Psoas muscle (tissue), 8 donors: ENCODE measurements around the gene DNAI7. TPM values are rescaled to one million over a fixed set of nuclear protein-coding genes. Genes with fewer than 3 reads are reported as not detected.

Experiments
- ATAC-seq, 4 donors: fragments of 200-7000 bp; cut with Tn5 transposase; one replicate each; pipeline ENCODE4 v1.9.1; 2020; ENCODE audit warnings: moderate library complexity in 3 of 4, mild to moderate bottlenecking in 2 of 4
- DNase-seq, 2 donors: peaks; one replicate each; pipeline ENCODE4 v3.0.0-alpha.2; 2020
- H3K27ac ChIP-seq: fragments of 200-600 bp; one replicate; pipeline ENCODE4 v1.8.0; 2022
- H3K27me3 ChIP-seq, 3 donors: fragments of 200-600 bp in 1 of 3; one replicate each; pipeline versions ENCODE4 v1.6.1 to v1.8.0; 2013 to 2022; ENCODE audit warnings: low read length in 2 of 3, mild to moderate bottlenecking in 2 of 3, moderate library complexity in 1 of 3; ENCODE audit not compliant: insufficient read depth in 3 of 3
- H3K36me3 ChIP-seq, 2 donors: fragments of 200-600 bp in 1 of 2; one replicate each; pipeline versions ENCODE4 v1.6.1 to v1.8.0; 2013 to 2022; ENCODE audit warnings: low read depth in 1 of 2, mild to moderate bottlenecking in 1 of 2, moderate library complexity in 1 of 2; ENCODE audit not compliant: insufficient read depth in 1 of 2
- H3K4me1 ChIP-seq: fragments of 200-600 bp; one replicate; pipeline ENCODE4 v1.8.0; 2022
- H3K4me3 ChIP-seq: fragments of 200-600 bp; one replicate; pipeline ENCODE4 v1.8.0; 2022; ENCODE audit warnings: mild to moderate bottlenecking
- H3K9me3 ChIP-seq: fragments of 200-600 bp; one replicate; pipeline ENCODE4 v1.8.0; 2022
- WGBS, 3 donors: extraction: QIAGEN DNeasy Blood & Tissue Kit; methylation state at CpG; one replicate each; pipeline versions ENCODE4 v1.1.6 to v1.1.7; 2013; 5-methylcytosine and 5-hydroxymethylcytosine counted together
- intact Hi-C, 2 donors: fragments of 100-400 bp; cut with DNase I; formaldehyde crosslinking; loops; one replicate each; pipeline versions ENCODE4 v1.11.0 to v1.14.2; 2022
- polyA plus RNA-seq, 3 donors: library from polyadenylated mRNA; stranded (reverse); fragments of 200-250 nt; gene quantifications; one replicate each; pipeline ENCODE4 v1.2.3, GENCODE V29; 2013
- total RNA-seq, 4 donors: library from RNA; stranded (reverse); fragmentation: NEBNext Ultra II Directional in 2 of 4; extraction: Animal tissue kit (Norgen Biotek cat#: 25700) in 2 of 4; gene quantifications; one replicate each; pipeline versions ENCODE4 v1.2.1 to v1.2.4, GENCODE V29; 2021 to 2023
- TF ChIP-seq, protein P1 (sequence below): fragments of 200-600 bp; IDR thresholded peaks from one replicate; pipeline ENCODE4 v1.8.0; 2022; ENCODE audit warnings: antibody characterized with exemption
- donor health status: healthy with polysubstance abuse.
- donor health status: DM: no; HTN: no; CAD: no; lungs with moderate emphysema.
- donor health status: Bipolar disorder and iron deficiency.
- donor health status: healthy.
- donor health status: DM: yes; HTN: yes; CAD: no.
- donor health status: DM: no; HTN: no; CAD: no.
- donor health status: DM: no; HTN: no; CAD: no.
- donor health status: DM: yes; HTN: yes; CAD: no.

The DNAI7 gene
- total and polyA plus RNA-seq, 7 donors, result 0.06 to 0.74 (median 0.26) TPM; not detected in 2

DNA sequence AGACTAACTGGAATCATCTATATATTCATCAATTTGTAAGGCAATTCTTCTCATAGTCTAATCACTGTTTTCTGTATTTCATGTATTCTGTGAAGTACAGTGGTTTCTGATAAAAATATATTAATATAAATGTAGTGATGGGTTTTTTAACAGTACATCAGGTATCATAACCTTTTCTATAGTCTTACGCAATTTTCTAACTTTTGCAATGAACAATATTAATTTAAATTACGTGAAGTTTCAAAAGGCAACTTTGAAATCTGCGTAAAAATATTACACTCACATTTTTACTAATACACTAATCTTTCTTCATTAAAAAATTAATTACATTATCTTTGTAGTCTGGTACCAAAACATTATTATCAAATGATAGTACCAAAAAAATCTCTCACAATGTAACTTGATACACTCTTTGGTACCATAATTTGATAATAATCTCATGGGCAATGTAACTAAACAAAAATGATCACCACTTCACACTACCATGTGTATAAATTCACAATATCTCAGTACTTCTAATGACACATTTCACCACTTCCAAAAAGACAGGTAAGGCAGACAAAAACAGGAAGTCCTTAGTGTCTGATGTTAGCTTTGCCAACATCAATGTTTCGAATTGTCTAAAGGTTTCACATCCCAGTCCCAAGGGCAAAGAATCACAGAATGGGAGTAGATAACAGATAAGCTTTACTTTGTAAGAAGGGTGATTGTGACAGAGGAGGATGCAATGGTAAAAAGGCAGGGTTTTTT lies 8.7 kb downstream of the DNAI7 start:
- Histone ChIP-seq H3K9me3 (no peaks in the 10 kb centered on the region), H3K4me1 (no peaks in the 10 kb centered on the region), H3K27ac (no peak overlapping the region), H3K36me3 (no peaks in the 10 kb centered on the region), H3K27me3 (no peaks in the 10 kb centered on the region), H3K4me3 (no peak overlapping the region)
- DNase-seq, result no peak
- ATAC-seq, result no peak
- 69 to 95% (median 91%) methylated on average over 4 of the region's 4 CpGs for WGBS, 3 donors
- TF ChIP-seq, protein P1, sequence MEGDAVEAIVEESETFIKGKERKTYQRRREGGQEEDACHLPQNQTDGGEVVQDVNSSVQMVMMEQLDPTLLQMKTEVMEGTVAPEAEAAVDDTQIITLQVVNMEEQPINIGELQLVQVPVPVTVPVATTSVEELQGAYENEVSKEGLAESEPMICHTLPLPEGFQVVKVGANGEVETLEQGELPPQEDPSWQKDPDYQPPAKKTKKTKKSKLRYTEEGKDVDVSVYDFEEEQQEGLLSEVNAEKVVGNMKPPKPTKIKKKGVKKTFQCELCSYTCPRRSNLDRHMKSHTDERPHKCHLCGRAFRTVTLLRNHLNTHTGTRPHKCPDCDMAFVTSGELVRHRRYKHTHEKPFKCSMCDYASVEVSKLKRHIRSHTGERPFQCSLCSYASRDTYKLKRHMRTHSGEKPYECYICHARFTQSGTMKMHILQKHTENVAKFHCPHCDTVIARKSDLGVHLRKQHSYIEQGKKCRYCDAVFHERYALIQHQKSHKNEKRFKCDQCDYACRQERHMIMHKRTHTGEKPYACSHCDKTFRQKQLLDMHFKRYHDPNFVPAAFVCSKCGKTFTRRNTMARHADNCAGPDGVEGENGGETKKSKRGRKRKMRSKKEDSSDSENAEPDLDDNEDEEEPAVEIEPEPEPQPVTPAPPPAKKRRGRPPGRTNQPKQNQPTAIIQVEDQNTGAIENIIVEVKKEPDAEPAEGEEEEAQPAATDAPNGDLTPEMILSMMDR, result no peak
- intact Hi-C loops, result no loop called here

DNA sequence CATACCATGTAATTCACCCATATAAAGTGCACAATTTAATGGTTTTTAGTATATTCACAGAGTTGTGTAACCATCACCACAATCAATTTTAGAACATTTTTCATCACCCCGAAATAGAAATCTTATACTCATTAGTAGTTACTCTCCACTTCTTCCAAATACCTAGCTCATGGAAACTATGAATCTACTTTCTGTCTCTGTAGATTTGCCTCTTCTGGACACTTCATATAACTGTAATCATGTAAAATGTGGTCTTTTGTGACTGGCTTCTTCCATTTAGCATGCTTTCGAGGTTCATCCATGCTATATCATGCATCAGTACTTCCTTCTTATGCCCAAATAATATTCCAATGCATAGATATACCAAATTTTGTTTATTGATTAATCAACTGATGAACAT lies 10.8 kb downstream of the DNAI7 start:
- Histone ChIP-seq H3K27me3 (peaks cover 0 to 2% (median 0%) of the 10 kb centered on the region in 3 donors), H3K27ac (no peak overlapping the region), H3K4me3 (no peak overlapping the region), H3K4me1 (no peaks in the 10 kb centered on the region), H3K9me3 (no peaks in the 10 kb centered on the region), H3K36me3 (no peaks in the 10 kb centered on the region)
- DNase-seq (no peak), ATAC-seq (no peak)
- TF ChIP-seq, protein P1, result no peak
- 43 to 85% (median 69%) methylated on average over 2 of the region's 2 CpGs for WGBS, 3 donors
- intact Hi-C loops, result no loop called here

DNA sequence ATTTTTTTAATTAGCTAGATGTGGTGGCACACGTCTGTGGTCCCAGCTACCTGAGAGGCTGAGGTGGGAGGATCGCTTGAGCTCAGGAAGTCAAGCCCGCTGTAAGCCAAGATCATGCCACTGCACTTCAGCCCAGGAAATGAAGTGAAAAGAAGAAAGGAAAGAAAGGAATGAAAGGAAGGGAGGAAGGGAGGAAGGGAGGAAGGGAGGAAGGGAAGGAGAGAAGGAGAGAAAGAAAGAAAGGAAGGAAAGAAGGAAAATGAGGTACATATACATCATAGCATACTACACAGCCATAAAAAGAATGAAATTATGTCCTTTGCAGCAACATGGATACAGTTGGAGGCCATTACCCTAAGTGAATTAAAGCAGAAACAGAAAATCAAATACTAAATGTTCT lies 12.2 kb downstream of the DNAI7 start:
- Histone ChIP-seq H3K27ac (no peak overlapping the region), H3K4me3 (no peak overlapping the region), H3K4me1 (no peaks in the 10 kb centered on the region), H3K9me3 (no peaks in the 10 kb centered on the region), H3K27me3 (peaks cover 0 to 2% (median 0%) of the 10 kb centered on the region in 3 donors), H3K36me3 (no peaks in the 10 kb centered on the region)
- 66 to 70% (median 69%) methylated on average over 3 of the region's 3 CpGs for WGBS, 3 donors
- DNase-seq (no peak), ATAC-seq (no peak)
- TF ChIP-seq, protein P1, result no peak
- intact Hi-C loops, result no loop called here

DNA sequence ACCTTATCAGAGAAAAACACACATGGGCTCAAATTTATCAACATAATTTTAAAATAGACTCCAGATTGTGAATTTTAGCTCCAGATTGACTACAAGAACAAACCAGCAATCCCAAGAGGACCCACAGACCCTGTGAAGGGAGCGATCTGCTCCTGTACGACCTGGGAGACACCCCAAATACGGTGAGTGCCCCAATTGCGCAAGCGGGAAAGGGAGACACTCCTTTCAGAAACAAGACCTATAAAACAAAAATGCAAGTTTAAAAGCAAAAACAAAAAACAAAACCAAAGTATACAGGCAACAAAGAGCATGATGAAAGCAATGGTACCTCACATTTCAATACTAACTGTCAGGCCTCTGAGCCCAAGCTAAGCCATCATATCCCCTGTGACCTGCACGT lies 32.1 kb downstream of the DNAI7 start:
- WGBS, 3 donors, result 94 to 98% (median 96%) methylated on average over 6 of the region's 6 CpGs
- Histone ChIP-seq H3K27me3 (no peaks in the 10 kb centered on the region), H3K27ac (no peak overlapping the region), H3K4me1 (no peaks in the 10 kb centered on the region), H3K9me3 (no peaks in the 10 kb centered on the region), H3K36me3 (no peaks in the 10 kb centered on the region), H3K4me3 (no peak overlapping the region)
- no peak for DNase-seq
- ATAC-seq, result no peak
- intact Hi-C loops, result no loop called here
- TF ChIP-seq, protein P1, result no peak

DNA sequence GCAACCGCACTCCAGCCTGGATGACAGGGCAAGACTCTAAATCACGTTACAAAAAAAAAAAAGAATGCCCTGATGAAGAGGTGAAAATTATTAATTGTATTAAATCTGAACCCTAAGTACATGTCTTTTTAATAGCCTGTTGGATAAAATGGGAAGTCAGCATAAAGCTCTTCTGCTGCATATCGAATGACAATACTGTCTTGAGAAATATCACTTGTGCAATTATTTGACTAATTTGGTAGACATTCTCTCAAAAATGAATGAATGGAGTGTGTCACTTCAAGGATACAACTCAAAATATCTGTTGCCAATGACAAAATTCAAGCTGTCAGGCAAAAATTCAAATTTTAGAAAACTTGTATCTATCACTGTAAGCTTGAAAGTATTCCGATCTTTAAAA lies 38.9 kb downstream of the DNAI7 start:
- H3K27ac ChIP-seq, result no peak overlapping the region
- H3K4me1 ChIP-seq, result no peaks in the 10 kb centered on the region
- TF ChIP-seq, protein P1, result no peak
- ATAC-seq, result no peak
- no peak overlapping the region for H3K4me3 ChIP-seq
- no peaks in the 10 kb centered on the region for H3K36me3 ChIP-seq
- intact Hi-C loops, result no loop called here
- H3K9me3 ChIP-seq, result no peaks in the 10 kb centered on the region
- DNase-seq, result no peak
- 94 to 95% (median 94%) methylated on average over 4 of the region's 4 CpGs for WGBS, 3 donors
- H3K27me3 ChIP-seq, result no peaks in the 10 kb centered on the region
